PC-9 (cell line): ENCODE results near the gene DBX2. TPM values are rescaled to one million over a fixed set of nuclear protein-coding genes. Genes with fewer than 3 reads are reported as not detected.

Experiments
- BruUV-seq: library from RNA; stranded (reverse); fragments of 400-500 nt; replicated peaks from 2 replicates; lab custom pipeline; 2021; lab: Mats Ljungman, UMichigan
- CTCF ChIA-PET: fragments of 300-600 bp; sonication (Branson Sonifier 250); formaldehyde crosslinking; loops from one replicate; lab custom pipeline; 2022; ENCODE audit warnings: antibody characterized with exemption; lab: Charles Lee
- POLR2A ChIA-PET: fragments of 300-600 bp; sonication (Branson Sonifier 250); formaldehyde crosslinking; loops from one replicate; lab custom pipeline; 2022; ENCODE audit warnings: antibody characterized with exemption; ENCODE audit not compliant: unreplicated experiment; lab: Charles Lee
- DNase-seq, 2 experiments: peaks; one replicate each; pipeline versions ENCODE4 v3.0.0 to v3.0.0-alpha.2; 2015 to 2022; ENCODE audit warnings: mixed read lengths in 1 of 2
- H2AFZ ChIP-seq: fragments of 200-600 bp; sonication (generic); 2 replicates; pipeline ENCODE4 v1.8.1; 2017; ENCODE audit warnings: antibody characterized with exemption
- H3F3A ChIP-seq: fragments of 200-600 bp; sonication (generic); 2 replicates; pipeline ENCODE4 v1.8.1; 2017; ENCODE audit warnings: antibody characterized with exemption, mild to moderate bottlenecking, low read depth; ENCODE audit not compliant: insufficient read depth
- H3K27ac ChIP-seq: fragments of 200-600 bp; sonication (generic); 2 replicates; pipeline ENCODE4 v1.6.1; 2016; ENCODE audit warnings: mixed run types
- H3K27me3 ChIP-seq: fragments of 200-600 bp; sonication (generic); 2 replicates; pipeline ENCODE4 v1.6.1; 2016; ENCODE audit warnings: low read depth, mixed run types; ENCODE audit not compliant: insufficient read depth
- H3K36me3 ChIP-seq: fragments of 200-600 bp; sonication (generic); 2 replicates; pipeline ENCODE4 v1.6.1; 2016; ENCODE audit warnings: low read depth, mixed run types
- H3K4me1 ChIP-seq: fragments of 200-600 bp; sonication (generic); replicated peaks from 2 replicates; pipeline ENCODE4 v1.6.1; 2016; ENCODE audit warnings: mixed run types; ENCODE audit not compliant: insufficient read depth
- H3K4me2 ChIP-seq: fragments of 200-600 bp; sonication (generic); 2 replicates; pipeline ENCODE4 v1.6.1; 2017; ENCODE audit warnings: mixed run types
- H3K4me3 ChIP-seq: fragments of 200-600 bp; sonication (generic); 2 replicates; pipeline ENCODE4 v1.6.1; 2016; ENCODE audit warnings: mixed run types
- H3K79me2 ChIP-seq: fragments of 200-600 bp; sonication (generic); 2 replicates; pipeline ENCODE4 v1.6.1; 2017; ENCODE audit warnings: low read depth, mixed run types
- H3K9me2 ChIP-seq: fragments of 200-600 bp; sonication (generic); 2 replicates; pipeline ENCODE4 v1.8.1; 2017; ENCODE audit warnings: mild to moderate bottlenecking; ENCODE audit not compliant: insufficient read depth
- H3K9me3 ChIP-seq: fragments of 200-600 bp; sonication (generic); 2 replicates; pipeline ENCODE4 v1.8.1; 2016; ENCODE audit warnings: low read depth; ENCODE audit not compliant: insufficient read depth
- H4K20me1 ChIP-seq: fragments of 200-600 bp; sonication (generic); 2 replicates; pipeline ENCODE4 v1.8.1; 2017; ENCODE audit not compliant: insufficient read depth
- EZH2 ChIP-seq: fragments of 200-600 bp; sonication (generic); IDR thresholded peaks from 2 replicates; pipeline ENCODE4 v1.8.0; 2017; ENCODE audit warnings: antibody characterized with exemption, low read depth
- intact Hi-C: fragments of 100-400 bp; cut with micrococcal nuclease; formaldehyde crosslinking; loops from one replicate; pipeline ENCODE4 v1.10.0; 2022; ENCODE audit not compliant: unreplicated experiment
- total RNA-seq: library from RNA; stranded (reverse); gene quantifications from 2 replicates; pipeline ENCODE4 v1.2.3, GENCODE V29; 2021
- TF ChIP-seq, protein P1 (sequence below): fragments of 200-600 bp; sonication (generic); conservative IDR thresholded peaks from 2 replicates; pipeline ENCODE4 v1.6.1; 2017; ENCODE audit warnings: mixed run types, antibody characterized with exemption, mild to moderate bottlenecking, moderate library complexity

Gene DBX2
- total RNA-seq, 1 experiment from 2014 or later: not detected

DNA sequence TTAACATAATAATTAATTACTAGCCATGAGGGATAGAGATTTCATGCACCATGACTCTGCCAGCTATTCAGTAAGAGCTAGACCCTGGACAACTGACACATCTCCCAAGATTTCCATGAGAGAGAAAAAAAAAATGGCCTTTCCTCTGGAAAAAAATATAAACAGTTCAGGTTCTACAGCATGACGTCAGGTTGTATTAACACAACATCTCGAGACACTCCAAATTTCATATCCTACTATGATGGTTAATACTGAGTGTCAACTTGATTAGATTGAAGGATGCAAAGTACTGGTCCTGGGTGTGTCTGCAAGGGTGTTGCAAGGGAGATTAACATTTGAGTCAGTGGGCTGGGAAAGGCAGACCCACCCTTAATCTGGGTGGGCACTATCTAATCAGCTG lies 11.1 kb downstream of the DBX2 start:
- BruUV-seq: no TSS peak
- no peaks in the 10 kb centered on the region for H3K79me2 ChIP-seq
- no peak overlapping the region for H3K27ac ChIP-seq
- H3K27me3 ChIP-seq: no peaks in the 10 kb centered on the region
- no peak overlapping the region for H3K4me2 ChIP-seq
- no peaks in the 10 kb centered on the region for H3K4me1 ChIP-seq
- H3K9me2 ChIP-seq: no peaks in the 10 kb centered on the region
- intact Hi-C loops: no loop called here
- no peak overlapping the region for H2AFZ ChIP-seq
- no peaks in the 10 kb centered on the region for H3K9me3 ChIP-seq
- ChIA-PET POLR2A (no interaction called here), CTCF (interaction anchor here (0.8 kb wide), 1 partner anchor 337 kb away, joined by 4 read pairs; no protein-coding TSS in a partner anchor)
- TF ChIP-seq, protein P1, sequence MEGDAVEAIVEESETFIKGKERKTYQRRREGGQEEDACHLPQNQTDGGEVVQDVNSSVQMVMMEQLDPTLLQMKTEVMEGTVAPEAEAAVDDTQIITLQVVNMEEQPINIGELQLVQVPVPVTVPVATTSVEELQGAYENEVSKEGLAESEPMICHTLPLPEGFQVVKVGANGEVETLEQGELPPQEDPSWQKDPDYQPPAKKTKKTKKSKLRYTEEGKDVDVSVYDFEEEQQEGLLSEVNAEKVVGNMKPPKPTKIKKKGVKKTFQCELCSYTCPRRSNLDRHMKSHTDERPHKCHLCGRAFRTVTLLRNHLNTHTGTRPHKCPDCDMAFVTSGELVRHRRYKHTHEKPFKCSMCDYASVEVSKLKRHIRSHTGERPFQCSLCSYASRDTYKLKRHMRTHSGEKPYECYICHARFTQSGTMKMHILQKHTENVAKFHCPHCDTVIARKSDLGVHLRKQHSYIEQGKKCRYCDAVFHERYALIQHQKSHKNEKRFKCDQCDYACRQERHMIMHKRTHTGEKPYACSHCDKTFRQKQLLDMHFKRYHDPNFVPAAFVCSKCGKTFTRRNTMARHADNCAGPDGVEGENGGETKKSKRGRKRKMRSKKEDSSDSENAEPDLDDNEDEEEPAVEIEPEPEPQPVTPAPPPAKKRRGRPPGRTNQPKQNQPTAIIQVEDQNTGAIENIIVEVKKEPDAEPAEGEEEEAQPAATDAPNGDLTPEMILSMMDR: no peak
- no peak for TF ChIP-seq EZH2
- H3K4me3 ChIP-seq: no peak overlapping the region
- DNase-seq: no peak
- H3K36me3 ChIP-seq: no peaks in the 10 kb centered on the region
- H4K20me1 ChIP-seq: no peaks in the 10 kb centered on the region
- no peaks in the 10 kb centered on the region for H3F3A ChIP-seq

DNA sequence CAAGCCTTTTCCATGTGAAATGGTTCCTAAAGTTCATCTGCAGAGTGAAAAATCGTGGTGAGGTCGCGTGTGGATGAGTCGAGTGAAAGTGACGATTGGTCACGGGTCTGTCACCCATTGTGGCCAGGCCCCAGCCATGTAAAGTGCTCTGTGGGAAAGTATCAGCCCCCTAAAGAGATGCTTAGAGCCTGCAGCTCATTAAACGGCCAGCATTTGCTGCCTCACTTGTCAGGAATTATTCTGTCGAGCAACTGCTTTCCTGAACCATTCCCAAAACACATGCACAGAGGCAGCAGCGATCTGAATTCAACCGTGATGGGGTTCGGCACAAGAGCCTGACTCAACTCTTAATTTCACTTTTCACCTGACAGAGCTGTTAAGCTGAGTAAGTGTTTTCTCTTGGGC lies 16.0 kb downstream of the DBX2 start:
- H3K79me2 ChIP-seq: no peaks in the 10 kb centered on the region
- DNase-seq: no peak
- no peak overlapping the region for H2AFZ ChIP-seq
- BruUV-seq: no TSS peak
- H3K4me3 ChIP-seq: no peak overlapping the region
- no peaks in the 10 kb centered on the region for H4K20me1 ChIP-seq
- no peaks in the 10 kb centered on the region for H3K4me1 ChIP-seq
- POLR2A ChIA-PET: no interaction called here
- no peaks in the 10 kb centered on the region for H3F3A ChIP-seq
- no peaks in the 10 kb centered on the region for H3K9me2 ChIP-seq
- H3K27me3 ChIP-seq: no peaks in the 10 kb centered on the region
- intact Hi-C loops: no loop called here
- TF ChIP-seq, protein P1: no peak
- TF ChIP-seq EZH2: no peak
- H3K4me2 ChIP-seq: no peak overlapping the region
- H3K9me3 ChIP-seq: no peaks in the 10 kb centered on the region
- H3K27ac ChIP-seq: no peak overlapping the region
- no peaks in the 10 kb centered on the region for H3K36me3 ChIP-seq
- CTCF ChIA-PET: no interaction called here

DNA sequence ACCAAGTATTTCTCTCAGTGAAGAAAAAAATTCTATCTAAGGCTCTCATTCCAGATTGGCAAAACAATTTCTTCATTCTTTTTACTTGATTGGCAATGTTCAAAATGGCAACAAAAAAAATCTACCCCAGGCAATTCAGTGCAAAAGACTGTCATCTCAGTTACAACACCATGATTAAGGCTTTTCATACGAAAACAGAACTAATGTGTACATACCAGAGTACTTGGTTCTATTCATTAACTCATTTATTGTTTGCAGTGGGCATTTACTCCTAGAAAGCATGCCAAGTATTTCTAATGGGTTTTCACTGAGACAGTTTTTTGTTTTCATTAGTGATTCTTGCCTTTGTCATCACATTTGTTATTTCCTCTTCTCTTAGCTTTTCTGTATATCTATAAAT lies 33.0 kb downstream of the DBX2 start:
- Histone ChIP-seq H3K9me2 (no peaks in the 10 kb centered on the region), H3K4me2 (no peak overlapping the region), H4K20me1 (no peaks in the 10 kb centered on the region), H3K27ac (no peak overlapping the region), H3K79me2 (no peaks in the 10 kb centered on the region), H3K9me3 (no peaks in the 10 kb centered on the region), H3K4me1 (no peaks in the 10 kb centered on the region), H3K27me3 (no peaks in the 10 kb centered on the region), H3K4me3 (no peak overlapping the region), H2AFZ (no peak overlapping the region), H3F3A (no peaks in the 10 kb centered on the region), H3K36me3 (no peaks in the 10 kb centered on the region)
- no TSS peak for BruUV-seq
- TF ChIP-seq, protein P1: no peak
- no peak for TF ChIP-seq EZH2
- intact Hi-C loops: no loop called here
- ChIA-PET CTCF (no interaction called here), POLR2A (no interaction called here)
- DNase-seq: no peak
